Stimulated activated CD8-positive, alpha-beta memory T cell treated with anti-CD3 and anti-CD28 coated beads, Interleukin-4, amount 100 ng/mL, for 1 hour (primary cell): ENCODE data around the gene CBS.
"Not testable (repeated sequence)": the region's sequence is repeated elsewhere in the genome, so short reads cannot be mapped to it uniquely, and the experiment has no call there.

Experiments used
- DNase-seq, 2 donors: peaks; one replicate each; pipeline ENCODE4 v3.0.0-alpha.2; 2020; ENCODE audit warnings: low read depth in 2 of 2, low spot score in 1 of 2

Gene CBS

DNA sequence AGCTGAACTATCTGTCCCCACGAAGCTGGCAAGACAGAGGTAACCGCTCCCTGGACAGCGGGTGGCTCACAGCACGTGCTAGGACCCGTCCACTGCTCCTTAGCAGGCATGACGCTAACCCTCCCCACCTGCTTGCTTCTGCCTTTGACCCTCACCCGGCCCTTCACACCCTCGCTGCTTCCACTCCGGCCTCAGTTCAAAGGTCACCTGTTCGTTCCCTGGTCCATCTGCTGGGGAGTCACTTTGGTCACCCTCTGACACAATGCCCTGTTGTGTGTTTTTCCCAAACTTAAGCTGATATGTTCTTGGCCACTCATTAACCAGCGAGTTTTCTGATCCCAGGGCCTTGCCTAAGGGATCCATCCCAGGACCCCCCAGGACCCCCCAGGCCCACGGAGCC is 7.6 kb downstream of the CBS start:
- not testable (repeated sequence) for DNase-seq

DNA sequence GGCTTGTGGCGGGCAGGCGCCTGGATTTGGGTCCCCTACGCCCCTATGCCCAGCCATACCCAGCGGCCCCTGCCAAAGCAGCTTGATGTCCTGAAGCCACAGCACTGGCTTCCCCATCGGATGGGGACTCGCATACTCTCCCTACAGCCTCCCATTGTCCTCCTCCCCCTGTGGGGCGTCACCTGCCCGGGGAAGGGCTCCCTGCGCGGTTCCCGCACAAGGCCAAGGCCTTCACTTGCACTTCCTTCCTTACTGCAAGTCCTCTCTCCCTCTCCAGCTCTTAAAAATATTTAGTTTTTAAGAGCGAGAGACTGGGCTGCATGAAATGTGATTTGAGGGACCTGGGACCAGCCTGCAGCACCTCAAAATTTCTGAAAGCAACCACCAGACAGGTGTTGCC is 8.9 kb downstream of the CBS start:
- not testable (repeated sequence) for DNase-seq

DNA sequence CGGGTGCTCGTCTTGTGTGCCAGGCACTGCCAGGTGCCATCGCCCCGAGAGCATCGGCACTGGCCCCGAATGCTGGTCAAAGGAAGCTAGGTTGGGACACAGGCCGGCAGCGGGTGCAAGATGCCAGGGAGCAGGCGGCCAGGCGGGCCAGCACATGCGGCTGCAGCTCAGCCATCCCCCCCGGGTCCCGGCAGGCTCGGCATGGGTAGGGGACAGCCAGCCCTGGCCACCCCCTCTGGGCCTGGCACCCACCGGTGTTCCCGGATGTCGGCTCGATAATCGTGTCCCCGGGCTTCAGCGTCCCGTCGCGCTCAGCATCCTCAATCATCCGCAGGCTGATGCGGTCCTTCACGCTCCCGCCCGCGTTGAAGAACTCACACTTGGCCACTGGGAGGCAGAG is 9.6 kb downstream of the CBS start:
- not testable (repeated sequence) for DNase-seq

- DNase-seq, result not testable (repeated sequence)
Measured at GRCh38 chr21:43064265-43064917, 11.2 kb downstream of the CBS start.

DNA sequence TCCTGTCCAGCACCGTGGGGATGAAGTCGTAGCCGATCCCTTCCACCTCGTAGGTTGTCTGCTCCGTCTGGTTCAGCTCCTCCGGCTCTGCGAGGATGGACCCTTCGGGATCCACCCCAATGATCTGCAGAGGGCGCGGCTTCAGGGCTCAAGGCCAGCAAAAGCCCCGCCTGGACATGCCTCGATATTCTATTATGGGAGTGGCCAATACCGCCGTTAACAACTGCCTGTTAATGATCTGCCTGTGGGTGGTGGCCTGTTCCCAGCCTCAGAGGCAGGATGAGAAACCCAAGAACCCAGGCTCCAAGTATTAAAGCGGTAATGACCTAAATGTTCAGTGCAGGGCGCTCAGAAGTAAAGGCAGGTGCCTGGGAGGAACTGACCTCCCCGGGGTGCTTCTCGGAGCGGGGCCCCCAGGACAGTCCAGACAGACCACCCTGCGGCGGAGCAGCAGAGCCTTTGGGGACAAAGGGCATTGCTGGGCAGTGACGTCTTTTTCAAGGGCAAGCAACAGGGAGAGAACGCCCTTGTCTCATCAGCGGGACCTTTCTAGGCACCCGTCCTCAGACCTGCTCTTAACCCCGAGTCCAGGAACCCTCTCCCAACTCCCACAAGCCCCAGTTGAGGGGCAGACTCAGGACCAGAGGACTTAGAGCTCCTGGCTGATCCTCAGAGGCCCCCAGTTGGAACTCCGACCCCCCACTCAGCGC is 12.5 kb downstream of the CBS start:
- DNase-seq, result not testable (repeated sequence)

DNA sequence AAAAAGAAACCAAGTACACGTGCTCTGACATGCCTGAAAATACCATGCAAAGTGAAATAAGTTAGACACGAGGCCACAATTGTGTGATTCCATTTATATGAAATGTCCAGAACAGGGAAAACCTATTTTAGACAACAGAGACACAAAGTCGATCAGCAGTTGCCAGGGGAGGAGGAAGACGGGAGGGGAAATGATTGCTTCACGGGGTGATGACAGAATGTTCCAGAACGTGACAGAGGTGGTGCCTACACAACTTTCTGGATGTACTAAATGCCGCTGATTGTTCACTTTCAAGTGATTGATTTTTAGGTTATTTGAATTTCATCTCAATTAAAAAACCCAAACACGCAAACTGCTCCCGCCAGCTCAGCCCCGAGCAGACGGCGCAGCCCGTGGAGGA is 22.5 kb downstream of the CBS start:
- DNase-seq, result not testable (repeated sequence)

DNA sequence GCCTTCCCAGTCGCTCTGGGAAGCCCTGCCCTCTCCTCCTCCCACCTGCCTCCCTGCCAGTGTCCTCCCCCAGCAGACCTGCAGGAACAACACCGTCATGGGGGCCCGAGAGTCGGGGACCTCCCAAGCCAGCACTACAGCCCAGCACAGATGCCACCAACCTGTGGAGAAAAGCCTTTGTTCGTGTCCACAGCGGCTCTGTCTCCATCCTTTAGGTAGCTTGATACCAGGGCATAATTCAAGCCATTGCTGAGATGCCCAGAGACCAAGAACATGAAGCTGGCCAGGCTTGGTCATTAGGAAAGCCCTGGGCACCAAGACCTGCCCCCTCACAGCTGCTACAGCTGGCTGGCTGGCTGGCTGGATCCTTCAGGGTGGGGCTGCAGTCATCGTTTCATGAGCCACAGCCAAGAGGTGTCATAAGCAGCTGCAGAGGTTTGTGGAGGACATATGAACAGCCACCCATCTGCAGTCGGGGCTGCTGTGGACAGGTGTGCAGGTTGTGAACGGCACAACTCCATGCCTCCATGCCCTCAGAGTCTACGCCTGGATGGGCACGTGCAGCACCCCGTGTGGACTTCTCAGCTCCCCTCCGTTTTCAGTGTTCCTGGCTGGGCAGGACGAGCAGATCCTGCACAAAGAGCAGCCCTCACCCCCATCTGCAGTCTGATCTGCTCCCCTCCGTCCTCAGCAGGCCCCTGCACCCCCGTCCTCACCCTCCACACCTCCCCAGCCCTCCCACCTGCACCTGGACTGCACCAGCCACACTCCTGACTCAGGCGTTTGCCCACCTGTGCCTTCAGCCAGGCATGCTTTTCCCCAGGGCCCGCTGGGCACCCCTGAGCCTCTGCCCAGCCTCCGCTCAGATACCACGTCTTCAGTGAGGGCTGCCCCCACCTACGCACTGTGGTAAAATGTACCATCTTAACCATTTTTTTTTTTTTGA is 29.5 kb downstream of the CBS start:
- not testable (repeated sequence) for DNase-seq

GRCh38 chr21:43045165-43045875 is 30.3 kb downstream of the CBS start:
- not testable (repeated sequence) for DNase-seq

- DNase-seq, result not testable (repeated sequence)
Measured at GRCh38 chr21:43044547-43044946, 31.1 kb downstream of the CBS start.

DNA sequence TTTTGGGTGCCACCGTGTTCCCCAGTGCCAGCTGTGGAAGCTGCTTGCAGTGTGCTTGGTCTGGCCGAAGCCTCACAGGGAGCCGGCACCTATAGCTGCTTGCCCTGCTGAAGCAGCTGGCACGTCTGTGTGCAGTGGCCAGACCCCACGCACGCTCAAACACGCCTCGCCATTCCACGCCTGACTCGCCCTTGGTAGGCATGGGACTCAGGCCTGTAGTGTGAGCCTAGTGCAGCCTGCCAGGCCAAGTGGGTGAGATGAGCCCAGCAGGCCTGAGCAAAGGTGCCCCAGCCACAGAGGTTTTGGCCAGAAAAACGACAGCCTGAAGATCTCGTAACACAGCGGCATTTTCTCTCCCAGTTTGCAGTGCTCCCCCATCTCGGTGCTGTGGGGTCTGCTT is 32.3 kb downstream of the CBS start:
- DNase-seq, result not testable (repeated sequence)

GRCh38 chr21:43042169-43042568 is 33.5 kb downstream of the CBS start:
- not testable (repeated sequence) for DNase-seq

- not testable (repeated sequence) for DNase-seq
Measured at GRCh38 chr21:43038659-43039044, 37.0 kb downstream of the CBS start.

DNA sequence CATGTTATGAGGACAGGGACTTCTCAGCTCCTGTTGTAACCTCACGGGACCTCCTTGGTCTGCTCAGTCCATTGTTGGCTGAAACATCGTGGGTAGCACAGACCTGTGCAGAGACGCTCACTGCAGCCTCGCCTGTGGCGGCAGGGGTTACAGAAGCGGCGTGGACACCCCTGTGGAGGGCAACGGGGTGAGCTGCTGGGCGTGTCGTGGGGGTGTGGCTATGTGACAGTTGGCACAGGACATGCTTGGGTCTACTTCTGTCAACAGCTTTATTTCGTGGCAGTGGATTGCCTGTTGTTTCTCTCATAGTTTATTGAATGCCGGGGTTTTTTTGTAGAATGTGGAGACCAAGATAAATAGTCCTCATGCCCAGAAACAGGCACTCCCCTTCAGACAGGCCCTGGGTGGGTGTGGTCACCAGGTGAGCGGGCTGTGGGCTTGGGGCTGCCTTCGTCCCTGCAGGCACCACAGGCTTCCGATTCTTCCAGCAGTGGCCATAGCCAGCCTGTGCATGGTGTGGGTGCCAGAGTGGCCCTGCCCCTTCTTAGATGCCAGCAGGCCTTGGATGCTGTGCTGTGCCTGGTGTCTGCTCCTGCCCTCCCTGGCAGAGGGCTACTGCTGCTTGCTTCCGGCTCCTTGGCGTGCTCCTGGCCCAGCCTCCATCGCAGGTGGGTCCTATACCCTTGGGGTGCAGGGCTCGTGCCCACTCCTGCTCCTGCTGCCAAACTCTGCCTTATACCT is 37.5 kb downstream of the CBS start:
- not testable (repeated sequence) for DNase-seq

DNA sequence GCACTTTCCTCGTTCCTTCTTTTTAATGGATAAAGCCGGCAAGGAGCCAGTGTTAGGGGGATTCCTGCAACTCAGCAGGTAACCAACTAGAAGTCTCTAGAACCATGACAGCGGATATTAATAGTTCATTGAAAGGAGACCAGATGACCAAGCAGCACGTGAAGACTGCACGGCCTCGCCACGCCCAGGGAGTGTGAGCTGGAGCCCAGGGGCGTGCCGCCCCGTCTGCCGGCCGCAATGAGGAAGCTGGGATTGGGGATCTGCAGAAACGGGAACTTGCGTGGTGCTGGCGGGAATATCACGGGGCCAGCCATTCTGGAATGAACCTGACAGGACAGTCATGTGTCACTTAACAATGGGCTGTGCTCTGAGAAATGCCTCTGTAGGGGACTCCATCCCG is 38.7 kb downstream of the CBS start:
- not testable (repeated sequence) for DNase-seq

DNA sequence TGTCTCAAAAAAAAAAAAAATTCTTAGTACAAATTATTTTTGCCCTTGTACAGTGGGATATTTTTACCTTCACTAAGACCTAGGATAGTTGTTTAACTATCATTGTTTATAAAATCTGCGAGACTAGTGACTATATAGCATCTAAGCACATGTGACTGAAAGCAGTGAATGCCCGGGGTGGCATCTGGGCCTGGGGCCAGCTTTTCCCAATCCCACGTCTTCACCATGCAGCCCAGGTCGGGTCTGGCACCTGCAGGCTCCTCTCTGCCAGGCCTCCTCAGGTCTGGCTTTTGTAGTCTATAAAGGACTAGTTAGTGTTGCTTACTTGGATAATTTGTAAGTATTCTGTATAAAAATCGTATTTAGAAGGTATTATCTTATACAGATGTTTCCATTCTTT is 40.8 kb downstream of the CBS start:
- no peak for DNase-seq

DNA sequence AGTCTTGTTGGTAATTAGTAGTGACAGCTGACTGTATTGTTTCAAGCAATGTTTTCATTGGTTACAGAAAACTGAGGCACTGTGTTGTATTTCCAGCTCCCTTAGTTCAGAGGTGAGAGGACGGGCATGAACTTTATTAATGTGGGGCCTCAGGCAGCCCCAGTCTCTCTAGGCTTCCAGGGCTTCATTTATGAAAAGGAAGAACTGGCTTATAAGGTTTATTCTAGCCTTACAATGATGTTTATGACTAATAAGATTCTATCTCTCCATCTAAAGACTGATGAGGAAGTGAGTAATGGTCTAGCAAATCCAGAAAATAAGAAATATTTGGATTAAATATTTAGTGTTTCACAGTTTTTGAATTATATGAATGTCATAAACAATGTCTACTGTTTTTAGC is 41.5 kb downstream of the CBS start:
- no peak for DNase-seq

DNA sequence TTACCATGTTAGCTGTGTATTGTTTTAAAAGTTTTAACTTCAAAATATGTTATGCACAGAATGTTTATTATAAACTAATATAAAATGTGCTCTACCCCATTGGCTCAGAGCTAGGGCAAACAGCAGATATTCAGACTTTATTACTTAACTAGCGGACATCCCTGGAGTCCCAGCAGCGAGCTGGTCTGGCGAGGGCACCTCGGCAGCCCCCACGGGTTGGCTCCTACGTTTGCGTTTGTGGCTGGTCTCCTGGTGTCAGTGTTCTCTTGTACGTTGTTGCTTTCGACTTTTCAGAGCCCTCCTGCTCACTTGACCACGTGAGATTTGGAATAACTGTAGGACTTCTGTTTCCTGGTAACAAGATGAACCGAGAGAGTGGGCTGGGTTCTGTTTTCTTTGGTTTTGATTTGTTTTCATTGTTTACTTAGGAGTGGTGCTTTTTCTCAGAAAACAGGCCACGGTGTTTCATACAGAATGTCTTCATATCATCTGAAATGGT is 44.5 kb downstream of the CBS start:
- no peak for DNase-seq

DNA sequence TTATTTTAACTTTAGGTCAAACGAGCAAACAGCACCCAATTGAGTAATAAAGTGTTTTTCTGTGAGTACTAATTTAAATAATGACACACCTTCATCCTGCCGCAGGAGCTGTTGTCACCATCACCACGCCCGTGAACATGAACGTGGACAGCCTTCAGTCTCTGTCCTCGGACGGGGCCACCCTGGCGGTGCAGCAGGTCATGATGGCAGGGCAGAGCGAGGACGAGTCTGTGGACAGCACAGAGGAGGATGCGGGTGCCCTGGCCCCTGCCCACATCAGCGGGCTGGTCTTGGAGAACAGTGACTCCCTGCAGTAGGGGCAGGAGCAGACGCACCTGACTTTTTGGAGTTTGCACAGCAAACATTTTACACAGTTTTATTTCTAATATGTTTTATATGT is 45.9 kb downstream of the CBS start:
- no peak for DNase-seq

DNA sequence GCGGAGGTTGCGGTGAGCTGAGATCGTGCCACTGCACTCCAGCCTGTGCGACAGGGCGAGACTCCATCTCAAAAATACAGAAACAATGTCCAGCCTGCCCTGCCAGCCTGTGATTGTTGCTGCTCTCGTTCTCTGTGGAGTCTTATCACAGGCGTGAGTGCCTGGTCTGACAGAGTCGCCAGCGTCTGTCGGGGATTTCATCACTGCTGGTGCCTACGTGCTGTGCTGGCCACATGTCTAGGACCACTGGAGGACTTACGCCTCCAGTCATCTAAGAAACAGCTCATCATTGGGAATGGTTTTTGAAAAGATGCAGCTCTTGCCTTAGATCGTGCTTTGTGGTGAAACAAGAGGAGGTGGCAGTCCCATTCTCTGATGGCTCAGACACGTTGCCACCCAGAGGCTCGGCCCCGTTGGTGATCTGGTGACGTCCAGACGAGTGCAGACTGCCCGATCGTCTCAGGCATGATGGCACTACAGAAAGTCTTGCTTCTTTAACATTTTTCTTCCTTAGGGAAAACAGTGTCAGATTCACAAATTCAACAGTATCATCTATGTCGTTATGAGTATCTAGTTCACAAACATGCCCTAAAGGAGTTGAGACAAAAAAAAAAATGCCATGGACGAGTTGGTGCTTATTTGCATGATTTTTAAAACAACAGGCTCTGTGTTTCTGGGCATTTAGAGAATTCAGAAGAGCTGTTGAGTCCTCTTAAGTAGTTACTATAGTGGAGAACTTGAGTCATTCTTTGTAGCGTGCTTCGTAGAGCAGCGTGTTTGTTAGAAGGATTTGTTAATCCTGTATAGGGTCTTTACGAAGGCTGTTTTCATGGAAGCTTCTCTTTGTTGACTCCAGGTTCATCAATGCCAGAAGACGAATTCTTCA is 47.5 kb downstream of the CBS start:
- no peak for DNase-seq
